ENCODE data around the gene ADD1. TPM values are rescaled to one million over a fixed set of nuclear protein-coding genes. Genes with fewer than 3 reads are reported as not detected.

Gene ADD1
- total RNA-seq, 4 donors from 2014 or later, result 122 to 299 (median 196) TPM

GRCh38 chr4:2869659-2870058 lies 26.0 kb downstream of the ADD1 start:
- DNase-seq (ENCODE audit: low spot score in 2 of 2), result no peak
- WGBS, result 71% methylated on average over 6 of the region's 6 CpGs
- Histone ChIP-seq H3K4me1 (peaks cover 77% of the 10 kb centered on the region), H3K36me3 (peaks cover 4% of the 10 kb centered on the region), H3K27ac (no peak overlapping the region), H3K4me3 (no peak overlapping the region), H3K27me3 (no peaks in the 10 kb centered on the region), H3K9me3 (no peaks in the 10 kb centered on the region)
- no peak for TF ChIP-seq POLR2AphosphoS5 (IDR thresholded peaks at IDR 0.05)
- no peak for TF ChIP-seq POLR2A (IDR thresholded peaks at IDR 0.05)
- no peak for TF ChIP-seq EP300 (IDR thresholded peaks at IDR 0.05)
- no peak for TF ChIP-seq CTCF (IDR thresholded peaks at IDR 0.05)

GRCh38 chr4:2870082-2870481 lies 26.4 kb downstream of the ADD1 start:
- no peak overlapping the region for H3K27ac ChIP-seq
- WGBS, result 49% methylated on average over 2 of the region's 2 CpGs

GRCh38 chr4:2871466-2871865 lies 27.8 kb downstream of the ADD1 start:
- Histone ChIP-seq H3K4me3 (no peak overlapping the region), H3K36me3 (peaks cover 7% of the 10 kb centered on the region), H3K27me3 (no peaks in the 10 kb centered on the region), H3K4me1 (peaks cover 68% of the 10 kb centered on the region), H3K27ac (no peak overlapping the region), H3K9me3 (no peaks in the 10 kb centered on the region)
- DNase-seq (ENCODE audit: low spot score in 2 of 2), result no peak
- 90% methylated on average over 4 of the region's 4 CpGs for WGBS
- no peak for TF ChIP-seq CTCF (IDR thresholded peaks at IDR 0.05)
- TF ChIP-seq POLR2A (IDR thresholded peaks at IDR 0.05), result no peak
- no peak for TF ChIP-seq EP300 (IDR thresholded peaks at IDR 0.05)
- no peak for TF ChIP-seq POLR2AphosphoS5 (IDR thresholded peaks at IDR 0.05)

More at GRCh38 chr4:2870082-2870481, 26.4 kb downstream of the ADD1 start:
- H3K27me3 ChIP-seq, result no peaks in the 10 kb centered on the region
- DNase-seq (ENCODE audit: low spot score in 2 of 2), result no peak
- H3K36me3 ChIP-seq, result peaks cover 4% of the 10 kb centered on the region
- no peaks in the 10 kb centered on the region for H3K9me3 ChIP-seq
- no peak for TF ChIP-seq POLR2AphosphoS5 (IDR thresholded peaks at IDR 0.05)
- no peak for TF ChIP-seq CTCF (IDR thresholded peaks at IDR 0.05)
- TF ChIP-seq POLR2A (IDR thresholded peaks at IDR 0.05), result no peak
- TF ChIP-seq EP300 (IDR thresholded peaks at IDR 0.05), result no peak
- no peak overlapping the region for H3K4me3 ChIP-seq
- peaks cover 73% of the 10 kb centered on the region for H3K4me1 ChIP-seq

GRCh38 chr4:2871911-2872310 lies 28.3 kb downstream of the ADD1 start:
- no peak for TF ChIP-seq CTCF (IDR thresholded peaks at IDR 0.05)
- TF ChIP-seq EP300 (IDR thresholded peaks at IDR 0.05), result no peak
- Histone ChIP-seq H3K36me3 (peaks cover 11% of the 10 kb centered on the region), H3K27me3 (no peaks in the 10 kb centered on the region), H3K27ac (no peak overlapping the region), H3K4me3 (no peak overlapping the region), H3K4me1 (peaks cover 64% of the 10 kb centered on the region), H3K9me3 (no peaks in the 10 kb centered on the region)
- no peak for DNase-seq (ENCODE audit: low spot score in 2 of 2)
- WGBS, result 34% methylated on average over 2 of the region's 2 CpGs

- peaks cover 50% of the 10 kb centered on the region for H3K4me1 ChIP-seq
- no peaks in the 10 kb centered on the region for H3K27me3 ChIP-seq
- H3K9me3 ChIP-seq, result no peaks in the 10 kb centered on the region
- TF ChIP-seq CTCF (IDR thresholded peaks at IDR 0.05) (no peak), POLR2AphosphoS5 (IDR thresholded peaks at IDR 0.05) (no peak), EP300 (IDR thresholded peaks at IDR 0.05) (no peak), POLR2A (IDR thresholded peaks at IDR 0.05) (no peak)
- H3K27ac ChIP-seq, result no peak overlapping the region
- 67% methylated on average over 1 of the region's 1 CpG for WGBS
- no peak for DNase-seq (ENCODE audit: low spot score in 2 of 2)
- H3K36me3 ChIP-seq, result peaks cover 17% of the 10 kb centered on the region
- no peak overlapping the region for H3K4me3 ChIP-seq
Observed at GRCh38 chr4:2873329-2873728, 29.7 kb downstream of the ADD1 start.

Data from suprapubic skin (tissue), 4 donors.